CD4-positive, alpha-beta T cell treated with Interleukin-17A for 1 hour (primary cell): ENCODE data around the gene FHIT.

Experiments used
- DNase-seq: peaks from one replicate; pipeline ENCODE4 v3.0.0-alpha.2; 2020

FHIT gene

DNA sequence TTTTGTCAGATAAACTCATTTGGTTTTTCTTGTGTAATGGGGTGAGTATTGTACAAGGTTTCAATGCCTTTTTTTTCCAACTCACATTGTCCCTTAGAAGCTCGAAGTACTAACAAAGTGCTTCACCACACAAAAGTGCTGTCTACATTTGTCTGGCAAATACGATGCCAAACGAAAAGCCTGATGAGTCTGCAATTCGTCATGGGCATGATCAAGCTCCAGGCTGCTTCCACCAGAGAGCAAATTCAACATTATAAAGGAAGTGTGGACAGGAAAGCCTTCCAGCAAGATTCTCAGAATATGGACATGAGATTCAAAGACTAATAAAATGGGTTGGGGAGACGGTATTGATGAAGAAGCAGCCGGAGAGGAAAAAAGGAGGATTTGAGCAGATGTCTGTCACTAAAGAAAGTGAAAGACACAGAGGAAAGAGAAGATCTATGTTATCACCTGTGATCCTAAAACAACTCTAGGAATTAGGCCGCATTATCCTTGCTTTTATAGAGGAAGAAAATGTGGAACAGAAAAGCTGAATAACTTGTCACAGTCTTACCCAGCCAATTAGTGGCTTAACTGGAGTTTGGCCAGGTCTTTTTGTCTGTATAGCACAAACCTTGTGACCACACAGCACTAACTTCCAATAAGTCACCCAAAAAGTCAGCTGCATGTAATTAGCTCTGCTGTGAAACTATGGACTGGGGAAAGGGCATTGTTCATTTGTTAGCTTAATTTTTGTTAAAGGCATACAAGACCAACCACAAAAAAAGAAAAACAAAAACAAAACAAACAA is 494.8 kb downstream of the FHIT start:
- no peak for DNase-seq

DNA sequence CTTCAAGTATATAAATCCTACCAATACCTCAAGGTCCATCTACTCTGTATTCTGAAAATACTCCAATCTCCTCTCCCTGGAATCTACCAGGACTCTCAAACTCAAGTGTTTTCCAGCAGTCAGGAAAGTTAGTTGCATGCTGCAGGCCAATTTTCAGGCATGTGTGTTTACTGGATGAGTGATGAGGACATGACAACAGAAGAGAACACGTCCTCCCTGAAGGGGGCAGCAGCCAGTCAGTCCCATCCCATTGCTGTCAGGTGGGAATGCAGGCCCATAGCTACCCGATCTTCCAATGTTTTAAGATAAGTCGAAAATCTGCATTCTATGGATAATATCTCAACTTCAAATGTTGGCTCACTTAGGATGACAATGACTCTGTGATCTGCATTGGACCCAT is 496.2 kb downstream of the FHIT start:
- DNase-seq: no peak

DNA sequence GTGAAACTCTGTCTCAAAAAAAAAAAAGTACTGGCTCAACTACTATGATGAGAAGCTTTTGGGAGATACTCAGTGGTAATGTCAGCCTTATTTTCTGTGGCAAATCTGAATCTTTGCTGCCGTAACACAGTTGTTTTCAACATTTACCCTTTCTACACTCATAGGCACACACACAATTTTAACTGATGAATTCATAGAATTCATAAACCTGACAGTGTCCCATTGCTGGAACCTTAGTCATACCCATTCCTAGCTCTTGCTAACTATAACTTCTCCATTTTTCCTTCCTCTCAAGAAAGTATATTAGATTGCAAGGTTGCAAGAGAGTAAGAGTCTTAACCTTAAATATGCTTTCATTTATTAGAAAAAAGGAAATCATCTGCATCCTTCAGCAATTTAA is 496.6 kb downstream of the FHIT start:
- DNase-seq: no peak

DNA sequence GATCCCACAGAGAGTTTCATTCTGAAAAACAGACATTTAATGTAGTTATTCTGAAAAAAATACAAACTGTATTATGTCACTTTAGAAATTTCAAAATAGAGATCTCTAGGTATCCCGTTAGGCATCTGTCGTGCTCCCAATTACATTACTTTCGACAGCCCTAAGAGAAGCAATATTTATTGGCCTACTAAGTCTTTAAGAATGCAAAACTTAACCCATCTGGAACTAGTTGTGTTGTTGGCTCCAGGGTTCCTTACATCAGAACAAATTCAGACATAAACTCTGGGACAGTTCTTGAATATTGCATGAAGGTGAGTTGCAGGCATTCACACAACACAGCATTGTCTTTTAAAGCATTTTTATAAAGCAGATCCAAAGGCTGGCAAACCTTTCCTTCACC is 498.4 kb downstream of the FHIT start:
- DNase-seq: no peak

DNA sequence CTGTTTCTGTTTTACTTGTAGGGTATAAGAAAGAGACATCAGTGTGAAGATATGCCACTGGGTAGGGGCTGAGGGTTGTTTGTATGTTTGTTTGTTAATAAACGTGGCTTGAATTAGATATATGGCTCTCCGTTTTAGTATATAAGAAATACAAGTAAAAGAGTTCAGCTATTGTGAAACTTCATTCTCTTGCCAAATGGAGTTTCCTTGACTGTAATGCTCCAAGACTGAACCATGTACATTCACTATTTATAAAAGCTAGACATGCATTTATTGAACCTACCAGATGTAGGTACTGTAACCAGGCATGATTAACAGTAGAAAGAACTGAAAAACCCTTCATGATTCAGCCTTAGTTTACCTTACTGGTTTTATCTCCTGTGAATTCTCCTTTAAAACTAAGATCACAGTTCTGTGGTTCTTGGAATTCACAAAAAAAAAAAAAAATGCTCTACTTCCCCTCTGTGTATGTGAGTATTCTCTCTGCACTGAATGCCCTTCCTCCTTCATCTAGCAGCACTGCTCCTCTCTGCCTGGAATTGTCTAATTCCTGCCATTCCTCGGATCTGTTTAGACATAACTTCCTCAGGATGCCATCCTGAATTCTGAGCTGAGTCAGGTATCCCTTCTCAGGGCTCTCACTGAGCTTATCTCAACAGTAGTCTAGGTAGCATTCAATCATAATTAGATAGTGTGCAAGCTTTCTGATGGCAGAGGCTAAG is 504.4 kb downstream of the FHIT start:
- DNase-seq: no peak

DNA sequence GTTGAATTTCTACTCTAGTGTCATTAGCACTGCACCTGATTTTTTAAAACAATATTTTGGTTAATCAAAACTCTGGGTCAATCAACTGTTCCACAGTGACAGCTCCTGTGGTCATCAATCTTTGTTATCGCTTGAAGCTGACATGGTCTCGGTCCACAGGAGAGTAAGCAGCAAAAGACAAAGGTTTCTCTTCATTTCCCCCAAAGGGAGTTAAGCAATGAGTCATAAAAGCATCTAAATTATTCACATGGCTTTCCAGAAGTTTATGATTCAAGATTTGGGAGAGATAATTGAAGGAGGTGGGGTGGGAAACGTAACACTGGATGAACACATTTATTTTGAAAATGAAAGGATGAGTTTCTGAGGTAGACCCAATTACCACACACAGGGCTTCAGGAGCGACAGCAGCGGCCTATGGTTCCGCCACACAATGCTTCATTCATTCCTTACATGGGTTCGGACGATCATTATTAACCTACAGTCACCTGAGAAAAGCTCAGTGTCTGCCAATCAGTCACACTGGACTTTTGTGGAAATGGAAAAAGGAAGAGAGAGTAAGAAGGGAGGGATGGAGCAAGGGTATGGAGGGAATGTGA is 505.1 kb downstream of the FHIT start:
- DNase-seq: no peak

DNA sequence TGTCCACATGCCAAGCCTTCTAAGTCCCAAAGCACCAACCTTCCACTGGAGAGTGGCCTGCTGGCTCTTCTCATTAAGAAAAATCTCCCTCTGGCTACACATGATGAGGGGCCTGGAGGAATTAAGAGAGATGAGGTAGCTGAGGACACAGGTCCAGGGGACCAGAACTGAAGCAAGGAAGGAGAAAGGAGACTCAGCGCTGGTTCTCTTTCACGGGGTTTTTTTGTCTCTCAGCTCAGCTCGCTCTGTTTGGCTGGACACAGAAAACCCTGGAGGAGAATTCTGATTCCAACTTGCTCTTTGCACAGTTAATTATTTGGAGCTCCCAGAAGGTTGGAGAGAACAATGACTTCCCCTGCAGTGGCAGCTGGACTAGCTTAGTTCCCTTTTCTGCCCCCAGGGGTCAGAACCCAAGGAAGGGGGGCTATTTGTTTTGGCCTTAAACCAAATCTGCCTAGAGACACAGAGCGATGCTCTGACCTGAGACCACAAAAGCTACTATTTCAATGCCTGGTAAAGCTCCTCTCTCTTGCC is 507.6 kb downstream of the FHIT start:
- no peak for DNase-seq

DNA sequence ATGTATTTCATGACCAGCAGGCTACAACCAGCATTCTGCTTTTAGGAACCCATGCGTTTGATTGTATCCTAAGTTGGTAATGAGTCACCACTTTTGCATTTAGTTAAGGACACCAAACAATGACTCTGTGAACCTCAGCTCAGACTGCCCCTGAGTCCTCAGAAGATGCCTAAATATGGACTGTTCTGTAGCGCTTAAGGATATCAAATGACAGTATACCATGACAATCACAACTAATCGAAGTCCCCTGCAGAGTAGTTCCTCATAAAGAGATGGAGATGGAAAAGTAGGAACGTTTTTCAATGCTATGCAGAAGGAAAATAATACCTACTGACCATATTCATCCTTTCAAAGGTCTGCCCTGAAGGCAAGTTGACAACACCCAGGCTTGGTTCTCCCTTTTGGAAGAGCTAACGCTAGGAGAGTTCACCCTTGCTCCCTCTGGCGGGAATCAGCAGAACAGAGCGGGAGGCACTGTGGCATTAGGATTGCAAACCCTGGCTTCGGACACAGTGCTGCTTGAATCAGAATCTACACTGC is 508.6 kb downstream of the FHIT start:
- DNase-seq: no peak

DNA sequence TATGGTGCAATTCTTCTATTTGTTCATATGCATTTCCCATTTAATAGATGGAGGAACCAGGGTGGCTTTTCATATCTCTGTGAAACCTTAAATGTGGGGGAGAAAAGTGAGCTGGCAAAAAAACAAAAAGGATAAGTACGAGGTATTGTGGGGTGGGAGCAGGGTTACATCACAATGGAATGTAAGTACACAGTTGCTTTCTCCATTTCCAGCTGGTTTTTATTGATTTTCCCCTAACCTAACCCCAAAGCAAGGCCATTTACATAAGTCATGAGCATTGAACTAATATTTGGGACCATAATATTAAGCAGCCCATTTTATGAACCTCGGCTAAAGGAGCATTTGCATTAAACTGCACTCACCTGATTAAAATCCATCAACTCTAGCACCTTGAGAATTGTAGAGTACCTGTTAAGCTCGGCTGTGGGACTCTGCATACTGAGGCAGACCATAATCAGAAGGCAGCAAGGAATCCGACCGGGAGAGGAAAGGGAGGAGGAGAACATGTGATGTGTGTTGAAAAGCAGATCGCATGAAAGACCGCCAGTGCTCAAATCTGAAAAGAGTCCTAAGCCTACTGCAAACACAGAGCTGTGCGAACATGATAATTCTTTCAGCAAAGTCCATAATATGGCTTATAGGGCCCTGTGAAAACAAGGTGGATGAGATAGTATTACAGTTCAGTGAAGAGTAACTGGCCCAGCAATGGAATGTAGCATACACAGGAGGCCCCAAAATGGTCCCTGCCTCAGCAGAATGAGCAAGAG is 513.4 kb downstream of the FHIT start:
- DNase-seq: no peak

DNA sequence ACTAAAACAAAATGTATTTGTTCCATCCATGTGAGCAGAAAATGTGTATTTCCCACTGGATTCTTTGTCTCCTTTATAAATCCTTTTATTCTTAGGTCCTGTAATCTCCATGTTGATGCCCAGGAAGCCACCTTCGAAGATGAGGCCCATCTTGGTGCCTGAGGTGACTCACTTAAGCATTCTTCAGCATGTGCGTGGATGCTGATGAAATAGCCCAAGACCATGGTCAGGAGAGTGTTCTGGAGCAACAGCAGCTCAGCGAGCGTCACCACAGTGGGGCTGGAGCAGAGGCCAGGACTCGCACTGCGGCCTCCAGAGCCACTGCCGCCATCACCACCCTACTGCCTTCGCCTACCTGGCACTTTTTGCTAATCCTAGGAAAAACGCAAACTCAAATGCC is 520.9 kb downstream of the FHIT start:
- DNase-seq: no peak

DNA sequence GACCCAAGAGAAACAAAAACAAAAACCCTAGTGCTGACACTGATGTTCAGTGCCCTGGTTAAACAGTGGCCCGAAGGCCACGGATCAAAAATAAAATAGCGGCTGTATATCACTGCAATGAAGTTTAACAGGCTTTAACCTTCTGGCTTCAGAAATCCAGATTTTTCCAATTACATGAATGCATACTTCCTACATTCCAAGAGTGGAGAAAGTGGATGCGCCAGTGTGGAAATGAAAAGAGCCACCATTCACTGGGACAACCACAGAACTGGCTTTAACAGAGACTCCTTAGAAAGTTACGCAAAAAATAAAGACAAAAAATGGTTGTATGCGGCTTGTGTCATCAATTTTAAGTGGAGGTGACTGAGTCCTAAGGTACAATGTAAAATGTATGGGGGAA is 522.2 kb downstream of the FHIT start:
- DNase-seq: no peak

DNA sequence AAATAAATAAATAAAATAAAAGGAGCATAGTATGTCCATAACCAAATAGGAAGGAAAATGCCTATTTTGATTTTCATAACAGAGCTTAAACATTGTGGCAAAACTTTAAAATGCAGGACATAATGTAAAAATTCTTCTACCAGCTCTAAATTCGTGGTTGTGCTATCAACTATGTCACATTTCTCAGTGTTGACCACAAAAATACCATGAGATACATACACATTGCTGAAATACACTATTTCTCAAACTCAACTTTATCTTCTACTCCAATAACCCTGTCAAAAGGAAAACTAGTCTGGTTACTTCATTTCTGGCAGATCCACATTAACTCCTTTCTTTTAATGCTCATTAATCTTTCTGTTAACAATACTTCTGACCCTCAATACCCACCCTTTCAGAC is 523.2 kb downstream of the FHIT start:
- DNase-seq: no peak

DNA sequence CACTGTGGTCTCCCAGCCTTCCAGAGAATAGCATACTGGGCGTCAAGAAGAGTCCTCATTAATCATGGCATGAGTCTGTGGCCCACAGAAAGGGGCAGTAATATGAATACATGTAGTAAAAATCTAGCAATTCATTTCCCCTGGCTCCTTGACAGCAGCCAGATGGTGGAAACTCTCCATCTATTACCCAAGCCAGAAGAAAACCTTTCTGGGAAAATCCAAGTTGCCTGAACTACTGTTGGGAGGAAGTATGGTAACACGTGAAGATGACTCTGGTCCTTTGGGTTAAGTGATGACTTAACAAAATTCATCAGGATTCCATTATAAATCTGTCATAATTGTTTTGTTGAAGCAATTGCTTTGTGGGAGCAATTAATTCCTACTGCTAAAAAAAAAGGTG is 530.5 kb downstream of the FHIT start:
- no peak for DNase-seq

DNA sequence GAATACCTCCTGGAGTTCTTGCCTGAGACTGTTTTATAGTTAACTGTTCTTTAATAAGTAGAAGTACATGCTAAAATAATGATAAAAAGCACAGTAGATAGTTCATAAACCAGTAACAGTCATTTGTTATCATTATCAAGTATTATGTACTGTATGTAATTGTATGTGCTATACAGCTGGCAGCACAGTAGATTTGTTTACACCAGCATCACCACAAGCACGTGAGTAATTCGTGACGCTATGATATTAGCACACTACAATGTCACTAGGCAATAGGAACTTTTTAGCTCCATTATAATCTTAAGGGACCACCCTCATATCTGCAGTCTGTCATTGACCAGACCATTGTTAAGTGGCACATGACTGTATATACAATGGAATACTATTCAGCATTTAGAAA is 534.7 kb downstream of the FHIT start:
- no peak for DNase-seq

DNA sequence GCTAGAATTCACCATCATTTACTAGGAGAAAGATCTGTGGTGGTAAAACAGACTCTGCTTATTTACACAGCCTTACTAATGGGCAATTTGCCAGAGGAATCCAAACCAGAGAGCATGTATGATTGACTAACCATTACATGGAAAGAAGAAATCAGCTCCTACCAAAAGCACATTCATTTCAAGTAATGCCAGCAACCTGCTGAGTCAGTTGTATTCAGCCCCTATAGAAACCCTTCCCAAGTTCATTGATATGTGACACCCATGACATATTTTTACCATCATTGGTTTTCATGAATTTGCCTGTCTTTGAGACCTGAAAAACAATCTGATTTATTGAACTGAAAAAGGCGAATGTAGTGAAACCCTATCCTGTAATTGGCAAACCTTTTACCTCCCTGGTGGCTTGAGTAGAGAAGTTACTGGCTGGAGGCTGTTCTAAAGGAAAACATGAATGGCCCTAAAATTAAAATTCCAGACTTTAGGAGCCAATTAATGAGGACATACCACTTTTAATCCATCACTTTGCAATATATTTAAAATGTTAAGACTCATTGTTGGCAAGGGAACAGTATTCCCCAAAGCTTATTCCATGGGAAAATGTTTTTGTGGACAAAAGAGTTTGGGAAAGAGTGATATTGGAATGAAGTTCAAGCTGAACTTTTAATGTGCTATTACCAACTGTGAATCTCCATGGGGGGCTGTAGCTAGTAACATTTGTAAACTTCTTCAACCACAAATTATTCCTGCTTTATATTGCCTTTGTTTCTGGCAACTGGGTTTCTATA is 542.9 kb downstream of the FHIT start:
- no peak for DNase-seq

DNA sequence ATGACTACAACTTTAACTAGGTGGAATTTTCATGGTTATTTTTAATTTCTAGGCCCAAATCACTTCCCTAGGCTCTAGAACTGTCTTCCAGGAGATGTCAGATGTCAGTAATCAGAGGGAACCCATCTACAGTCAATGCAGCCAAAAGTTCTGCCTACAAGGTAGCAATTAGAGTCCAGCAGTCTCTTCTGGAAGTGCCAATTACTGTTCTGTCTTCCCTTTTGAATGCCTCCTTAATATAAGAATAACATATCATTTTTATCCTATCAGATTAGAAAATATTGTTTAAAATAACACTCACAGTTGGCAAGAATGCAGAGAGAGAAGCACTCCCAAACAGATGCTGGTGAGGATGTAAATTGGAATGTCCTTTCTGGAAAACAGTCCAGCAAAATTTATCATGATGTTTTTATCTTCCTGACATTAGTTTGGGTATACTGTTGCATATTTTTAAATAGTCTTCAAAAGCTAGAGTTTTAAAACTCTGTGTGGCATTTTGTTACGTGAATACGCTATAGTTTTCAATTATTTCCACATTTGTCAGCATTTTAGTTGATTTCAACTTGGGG is 543.7 kb downstream of the FHIT start:
- DNase-seq: no peak

DNA sequence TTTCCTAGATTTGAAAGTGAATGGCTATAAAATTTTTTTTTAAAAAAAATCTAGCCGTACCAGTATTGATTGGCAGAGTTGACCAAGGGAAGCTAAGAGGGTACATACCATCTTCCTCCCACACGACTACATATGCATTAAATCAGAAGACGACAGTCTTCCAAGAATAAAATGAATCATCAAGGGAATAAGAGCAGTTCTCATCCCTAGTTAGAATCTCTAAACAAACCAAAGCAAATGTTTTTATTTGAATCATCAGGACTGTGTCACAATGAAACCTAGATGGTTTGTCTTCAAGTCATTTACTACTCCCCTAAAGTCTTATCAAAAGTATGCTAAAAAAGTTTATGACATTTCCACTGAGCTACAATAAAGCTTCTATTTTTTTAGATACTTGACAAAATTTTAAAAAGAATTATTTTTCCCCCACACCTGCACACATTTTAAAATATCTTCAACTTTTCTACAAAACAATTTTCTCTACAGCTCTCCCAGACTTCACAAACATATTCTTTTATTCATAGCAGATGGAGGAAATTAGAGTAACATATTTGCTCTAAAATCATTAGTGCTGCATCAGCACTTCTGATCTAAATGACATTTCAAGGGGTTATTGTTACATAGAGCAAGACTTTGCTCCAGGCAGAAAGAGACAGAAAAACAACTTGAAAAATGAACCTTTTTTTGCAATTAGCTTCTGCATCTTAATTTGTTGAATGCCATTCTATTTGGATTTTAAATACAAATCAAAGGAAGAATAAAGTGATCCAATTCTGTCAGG is 547.1 kb downstream of the FHIT start:
- DNase-seq: no peak

DNA sequence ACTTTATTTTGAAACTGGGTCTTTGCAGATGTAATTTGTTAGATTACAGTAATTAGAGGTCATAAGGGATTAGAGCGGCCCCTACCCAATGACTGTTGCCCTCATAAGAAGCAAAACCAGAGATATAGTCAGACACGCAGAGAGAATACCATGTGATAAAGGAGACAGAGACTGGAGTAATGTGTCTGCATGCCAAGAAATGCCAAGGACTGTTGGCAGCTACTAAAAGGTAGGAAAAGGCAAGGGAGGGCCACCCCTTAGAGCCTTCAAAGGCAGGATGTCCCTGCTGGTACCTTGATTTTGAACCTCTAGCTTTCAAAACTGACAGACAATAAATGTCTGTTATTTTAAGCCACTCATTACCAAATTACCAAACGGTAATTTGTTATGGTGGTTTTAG is 548.2 kb downstream of the FHIT start:
- no peak for DNase-seq

DNA sequence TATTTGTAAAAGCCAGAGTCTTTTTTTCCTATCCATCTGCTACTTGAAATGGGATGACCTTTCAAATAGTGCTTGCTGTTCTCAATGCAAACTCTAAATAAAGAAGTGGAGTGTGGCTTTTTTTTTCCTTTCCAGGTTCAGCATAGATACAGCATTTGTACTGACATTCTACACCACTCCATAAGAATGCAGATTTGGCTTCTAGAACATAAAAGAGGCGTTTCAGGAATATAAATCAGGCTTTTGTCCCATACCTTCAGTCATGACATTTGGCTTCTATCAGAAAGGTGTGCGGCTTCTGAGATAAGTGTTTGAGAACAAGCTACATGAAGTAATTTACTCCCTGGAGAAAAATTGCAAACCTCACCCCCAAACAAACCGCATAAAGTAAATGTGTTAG is 553.1 kb downstream of the FHIT start:
- no peak for DNase-seq

DNA sequence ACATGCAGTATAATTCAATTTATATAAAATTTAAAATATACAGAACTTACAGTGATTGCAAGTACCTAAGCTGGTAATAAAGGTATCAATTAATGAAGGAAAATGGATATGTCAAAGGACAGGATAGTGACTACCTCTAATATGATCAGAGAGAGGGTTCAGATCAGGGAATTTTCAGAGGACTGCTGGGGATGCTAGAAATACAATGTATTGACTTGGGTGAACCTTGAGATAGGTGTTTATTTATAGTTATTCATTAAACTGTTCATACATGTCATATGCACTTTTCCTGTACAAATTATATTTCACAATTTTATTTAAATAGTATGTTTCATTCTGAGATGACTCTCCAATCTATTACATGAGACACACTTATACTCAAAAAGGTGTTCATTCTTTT is 554.1 kb downstream of the FHIT start:
- DNase-seq: no peak
